NCI-H2171 (cell line): ENCODE data around the gene ING1.
"Not testable (repeated sequence)": the region's sequence is repeated elsewhere in the genome, so short reads cannot be mapped to it uniquely, and the experiment has no call there.

ENCODE experiments used
- DNase-seq: peaks from one replicate; lab custom pipeline; 2025; lab: John Stamatoyannopoulos, UW

Gene ING1, protein sequence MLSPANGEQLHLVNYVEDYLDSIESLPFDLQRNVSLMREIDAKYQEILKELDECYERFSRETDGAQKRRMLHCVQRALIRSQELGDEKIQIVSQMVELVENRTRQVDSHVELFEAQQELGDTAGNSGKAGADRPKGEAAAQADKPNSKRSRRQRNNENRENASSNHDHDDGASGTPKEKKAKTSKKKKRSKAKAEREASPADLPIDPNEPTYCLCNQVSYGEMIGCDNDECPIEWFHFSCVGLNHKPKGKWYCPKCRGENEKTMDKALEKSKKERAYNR

DNA sequence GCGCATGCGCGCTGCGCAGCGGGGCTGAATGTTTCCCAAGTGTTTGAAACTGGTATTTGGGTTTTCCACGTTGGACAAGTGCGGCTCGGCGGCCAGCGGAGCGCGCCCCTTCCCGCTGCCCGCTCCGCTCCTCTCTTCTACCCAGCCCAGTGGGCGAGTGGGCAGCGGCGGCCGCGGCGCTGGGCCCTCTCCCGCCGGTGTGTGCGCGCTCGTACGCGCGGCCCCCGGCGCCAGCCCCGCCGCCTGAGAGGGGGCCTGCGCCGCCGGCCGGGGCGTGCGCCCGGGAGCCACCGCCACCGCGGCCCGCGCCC, at the start of gene ING1:
ING1 (plus strand) TSS at position 59 of the 311 bp plus-strand sequence. CDS start 450 bp downstream, outside the sequence.
- no peak for DNase-seq

DNA sequence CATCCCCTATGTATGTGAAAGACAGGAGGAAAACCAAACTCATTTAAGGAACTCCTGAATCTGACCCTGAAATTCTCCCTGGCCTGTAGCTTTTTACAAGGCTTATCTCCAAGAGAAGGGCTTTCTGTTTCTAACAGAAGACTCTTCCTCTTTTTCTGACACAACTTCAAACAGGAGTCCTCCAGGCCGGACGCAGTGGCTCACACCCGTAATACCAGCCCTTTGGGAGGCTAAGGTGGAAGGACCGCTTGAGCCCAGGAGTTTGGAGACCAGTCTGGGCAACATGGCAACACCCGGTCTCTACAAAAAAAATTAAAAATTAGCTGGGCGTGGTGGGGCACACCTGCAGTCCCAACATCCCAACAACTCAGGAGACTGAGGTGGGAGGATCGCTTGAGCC, 49.5 kb upstream of the ING1 start:
- no peak for DNase-seq

DNA sequence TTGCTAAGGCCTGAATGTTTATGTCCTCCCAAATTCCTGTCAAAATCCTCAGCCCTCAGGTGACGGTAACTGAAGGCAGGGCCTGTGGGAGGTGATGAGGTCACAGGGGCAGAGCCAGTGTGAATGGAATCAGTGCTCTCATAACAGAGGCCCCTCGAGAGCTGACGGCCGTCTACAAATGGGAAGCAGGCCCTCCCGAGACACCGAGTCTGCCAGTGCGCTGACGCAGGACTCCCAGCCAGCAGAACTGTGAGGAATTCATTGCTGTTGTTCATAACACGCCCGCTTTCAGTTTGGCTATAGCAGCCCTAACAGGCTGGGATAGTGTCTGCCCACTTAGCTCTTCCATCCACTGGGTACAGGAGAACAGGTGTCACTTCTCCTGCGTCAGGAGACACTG, 48.8 kb upstream of the ING1 start:
- no peak for DNase-seq

DNA sequence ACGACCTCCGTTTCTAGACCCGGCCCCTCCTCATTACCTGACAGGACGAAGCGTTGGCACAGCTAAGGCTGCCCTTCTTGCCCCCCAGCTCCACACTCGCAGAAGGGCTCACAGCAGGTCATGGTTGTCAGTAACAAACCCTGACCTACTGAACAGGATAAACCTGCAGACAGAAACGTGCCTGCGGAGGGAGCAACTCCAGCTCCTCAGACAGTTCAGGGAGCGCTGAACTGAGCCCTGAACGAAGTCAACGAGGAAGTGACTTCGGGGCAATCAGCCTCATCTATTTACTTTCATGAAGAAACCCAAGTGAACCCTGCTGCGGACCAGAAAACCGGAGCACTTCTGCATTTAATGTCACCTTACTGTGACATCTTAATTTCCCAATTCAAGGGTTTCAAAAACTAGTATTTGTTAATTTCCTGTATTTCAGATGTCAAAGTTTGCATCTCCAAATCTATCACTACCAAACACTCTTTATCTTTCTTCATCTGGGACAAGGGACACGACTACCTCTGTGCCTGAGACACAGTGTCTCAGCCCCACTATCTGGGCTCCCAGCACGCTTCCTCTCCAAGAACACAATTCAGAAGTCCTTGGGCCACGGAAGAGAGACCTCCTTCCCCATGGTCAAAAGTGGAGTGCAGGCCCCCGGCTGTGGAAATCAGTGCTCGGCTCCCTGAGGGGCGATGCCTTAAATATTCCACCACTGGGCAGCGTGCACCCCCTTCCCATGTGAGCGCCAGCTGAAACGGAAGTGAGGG, 47.8 kb upstream of the ING1 start:
- no peak for DNase-seq

DNA sequence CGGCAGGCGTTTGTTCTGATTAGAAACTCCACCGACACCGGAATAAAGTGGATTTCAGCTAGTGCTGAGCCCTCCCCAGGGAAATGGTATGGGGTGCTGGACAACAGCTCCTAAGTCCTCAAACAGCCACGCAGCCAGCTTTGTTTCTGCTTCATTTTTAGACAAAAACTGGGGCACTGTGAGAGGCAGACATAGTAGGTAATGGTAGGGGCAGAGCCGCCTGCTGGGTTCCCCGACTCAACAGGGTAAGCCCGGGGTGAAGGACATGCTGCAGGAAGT, 47.3 kb upstream of the ING1 start:
- DNase-seq, result no peak

DNA sequence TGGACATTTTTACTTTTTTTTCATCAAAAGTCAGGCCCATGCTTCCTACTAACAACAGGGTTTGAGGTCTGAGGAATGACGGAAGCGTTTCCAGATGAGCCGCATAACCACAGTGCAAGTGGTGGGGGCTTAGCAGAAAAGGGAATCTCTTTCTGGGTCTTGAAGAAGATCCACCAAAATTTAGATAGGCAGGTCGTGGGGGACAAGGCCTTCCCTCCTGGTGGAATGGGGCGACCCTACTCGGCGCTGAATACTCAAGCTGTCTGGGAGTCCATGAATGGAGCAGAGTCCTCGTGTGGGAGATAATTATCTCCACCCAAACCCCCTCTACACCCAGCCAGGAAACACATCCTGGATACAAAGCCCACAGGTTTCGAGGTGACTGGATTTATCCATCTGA, 44.5 kb upstream of the ING1 start:
- DNase-seq, result no peak

DNA sequence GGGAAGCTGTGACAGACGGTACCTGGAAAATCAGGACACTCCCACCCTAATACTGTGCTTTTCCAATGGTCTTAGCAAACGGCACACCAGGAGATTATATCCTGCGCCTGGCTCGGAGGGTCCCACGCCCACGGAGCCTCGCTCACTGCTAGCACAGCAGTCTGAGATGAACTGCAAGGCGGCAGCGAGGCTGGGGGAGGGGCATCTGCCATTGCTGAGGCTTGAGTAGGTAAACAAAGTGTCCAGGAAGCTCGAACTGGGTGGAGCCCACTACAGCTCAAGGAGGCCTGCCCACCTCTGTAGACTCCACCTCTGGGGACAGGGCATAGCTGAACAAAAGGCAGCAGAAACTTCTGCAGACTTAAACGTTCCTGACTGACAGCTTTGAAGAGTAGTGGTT, 43.7 kb upstream of the ING1 start:
- DNase-seq, result not testable (repeated sequence)

DNA sequence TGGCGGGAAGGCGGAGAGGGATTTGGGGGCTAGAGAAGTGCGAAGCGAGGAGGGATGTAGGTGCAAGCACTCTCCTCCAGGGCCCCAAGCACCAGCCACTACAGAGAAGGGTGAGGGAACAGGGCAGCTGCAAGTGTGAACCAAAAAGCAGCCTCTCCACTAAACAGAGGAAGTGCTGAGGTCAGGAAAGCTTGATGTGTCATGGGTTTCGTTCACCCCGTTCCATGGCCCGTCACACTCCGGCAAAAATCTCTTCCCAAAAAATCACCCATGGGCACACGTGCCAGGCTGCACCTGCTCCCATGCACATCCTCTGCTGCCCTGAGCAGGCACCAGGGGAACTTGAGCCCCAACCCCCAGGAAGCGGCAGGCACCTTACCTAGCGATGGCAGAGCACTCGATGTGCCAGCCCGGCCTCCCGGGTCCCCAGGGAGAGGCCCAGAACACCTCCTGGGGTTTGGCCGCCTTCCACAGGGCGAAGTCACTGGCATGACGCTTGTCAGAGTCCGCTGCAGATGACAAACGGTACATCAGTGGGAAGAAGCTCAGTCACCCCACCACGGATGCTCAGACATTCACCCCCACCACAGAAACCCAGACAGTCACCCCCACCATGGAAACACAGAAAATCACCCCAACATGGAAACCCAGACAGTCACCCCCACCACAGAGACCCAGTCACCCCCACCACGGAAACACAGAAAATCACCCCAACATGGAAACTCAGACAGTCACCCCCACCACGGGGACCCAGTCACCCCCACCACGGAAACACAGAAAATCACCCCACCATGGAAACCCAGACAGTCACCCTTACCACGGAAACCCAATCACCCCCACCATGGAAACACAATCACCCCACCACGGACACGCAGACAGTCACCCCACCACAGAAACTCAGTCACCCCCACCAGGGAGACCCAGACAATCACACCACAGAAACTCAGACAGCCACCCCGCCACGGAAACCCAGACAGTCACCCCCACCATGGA, 36.6 kb upstream of the ING1 start:
- peak; percentile 6 for DNase-seq

DNA sequence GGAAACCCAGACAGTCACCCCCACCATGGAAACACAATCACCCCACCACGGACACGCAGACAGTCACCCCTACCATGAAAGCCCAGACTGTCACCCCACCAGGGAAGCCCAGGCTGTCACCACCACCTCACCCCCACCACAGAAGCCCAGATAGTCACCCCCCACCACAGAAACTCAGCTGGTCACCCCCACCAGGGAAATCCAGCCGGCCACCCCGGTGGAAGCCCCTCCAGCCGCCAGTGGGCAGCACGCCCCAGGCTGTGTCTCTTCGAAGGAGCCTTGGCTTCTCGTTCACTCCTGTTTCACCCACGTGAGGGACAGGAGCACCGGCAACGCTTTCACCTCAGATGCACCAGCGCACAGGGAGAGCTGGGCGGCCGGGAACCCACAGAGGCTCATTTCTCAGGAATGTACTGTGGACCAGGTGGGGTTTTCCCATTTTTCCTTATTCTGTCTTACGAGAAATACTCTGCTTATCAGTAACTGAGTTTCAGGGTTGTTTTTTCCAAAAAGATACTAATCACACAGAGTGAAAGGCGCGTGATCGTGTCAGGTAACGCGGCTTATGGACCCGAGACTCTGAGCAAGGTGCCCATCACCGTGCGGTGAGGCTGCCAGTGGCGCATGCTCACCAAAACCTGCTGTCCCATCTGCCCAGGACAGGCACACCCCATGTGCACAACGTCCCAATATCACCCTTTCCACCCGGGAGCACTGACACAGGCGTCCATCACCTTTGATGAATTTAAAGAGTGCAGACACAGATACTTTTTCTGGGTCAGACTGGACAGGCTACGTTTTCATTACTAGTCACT, 35.6 kb upstream of the ING1 start:
- no peak for DNase-seq

DNA sequence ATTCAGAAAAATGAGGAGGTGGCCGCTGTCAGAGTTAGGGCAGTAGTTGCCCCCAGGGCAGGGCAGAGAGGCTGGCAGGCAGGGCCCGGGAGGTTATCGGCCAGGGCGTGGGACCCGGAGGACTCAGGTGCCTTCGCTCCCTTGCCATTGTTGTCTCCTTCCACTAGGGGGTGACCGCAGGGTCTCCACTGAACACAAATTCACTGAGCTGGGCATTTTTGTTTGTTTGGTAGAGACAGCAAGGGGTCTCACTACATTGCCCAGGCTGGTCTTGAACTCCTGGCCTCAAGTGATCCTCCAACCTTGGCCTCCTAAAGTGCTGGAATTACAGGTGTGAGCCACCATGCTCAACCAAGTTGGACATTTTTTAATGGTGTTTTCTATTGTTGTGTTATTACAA, 32.6 kb upstream of the ING1 start:
- no peak for DNase-seq

DNA sequence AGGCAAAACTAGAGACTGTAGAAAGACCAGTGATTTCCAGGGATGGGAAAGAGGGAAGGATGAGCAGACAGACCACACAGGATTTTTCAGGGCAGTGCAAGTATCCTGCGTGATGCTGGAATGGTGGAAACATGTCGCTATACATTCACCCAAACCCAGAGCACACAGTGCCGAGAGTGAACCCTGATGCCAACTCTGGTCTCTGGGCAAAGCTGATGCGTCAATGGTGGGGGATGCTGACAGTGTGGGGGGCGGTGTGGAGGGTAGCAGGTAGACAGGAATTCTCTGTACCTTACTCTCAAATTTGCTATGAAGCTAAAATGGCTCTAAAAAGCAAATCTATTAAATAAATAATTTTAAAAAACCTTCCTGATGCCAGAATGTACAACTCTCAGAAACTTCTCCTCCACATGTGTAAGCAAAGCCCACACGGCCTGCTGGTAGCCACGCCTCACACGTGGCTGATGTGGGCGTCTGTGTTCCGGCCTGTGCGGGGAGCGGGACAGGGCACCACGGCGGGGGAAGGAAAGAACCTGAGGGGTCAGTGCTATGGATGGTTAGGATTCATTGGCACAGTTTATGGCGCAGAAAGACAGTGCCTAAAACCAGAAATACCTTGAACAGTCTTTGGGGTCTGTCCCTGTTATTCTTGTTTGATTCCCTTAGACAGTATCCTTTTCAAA, 31.5 kb upstream of the ING1 start:
- DNase-seq, result no peak

DNA sequence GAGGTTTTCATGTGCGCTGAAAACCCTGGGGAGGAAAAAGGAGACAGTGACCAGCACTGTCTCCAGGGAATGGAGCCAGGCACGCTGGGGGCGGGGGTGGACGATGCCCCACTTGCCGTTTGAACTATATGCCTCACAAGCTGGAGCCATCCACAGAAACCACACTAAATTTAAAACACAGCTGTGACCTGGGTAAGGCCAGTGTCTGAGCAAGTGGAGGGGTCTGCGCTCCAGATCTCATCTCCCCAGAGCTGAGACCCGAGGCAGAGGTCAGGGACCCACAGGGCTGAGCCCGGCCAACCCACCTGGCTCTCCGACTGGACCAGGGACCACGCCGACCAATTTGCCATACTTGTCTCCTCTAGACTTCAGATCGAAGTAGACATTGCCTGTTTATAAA, 30.8 kb upstream of the ING1 start:
- DNase-seq, result no peak

DNA sequence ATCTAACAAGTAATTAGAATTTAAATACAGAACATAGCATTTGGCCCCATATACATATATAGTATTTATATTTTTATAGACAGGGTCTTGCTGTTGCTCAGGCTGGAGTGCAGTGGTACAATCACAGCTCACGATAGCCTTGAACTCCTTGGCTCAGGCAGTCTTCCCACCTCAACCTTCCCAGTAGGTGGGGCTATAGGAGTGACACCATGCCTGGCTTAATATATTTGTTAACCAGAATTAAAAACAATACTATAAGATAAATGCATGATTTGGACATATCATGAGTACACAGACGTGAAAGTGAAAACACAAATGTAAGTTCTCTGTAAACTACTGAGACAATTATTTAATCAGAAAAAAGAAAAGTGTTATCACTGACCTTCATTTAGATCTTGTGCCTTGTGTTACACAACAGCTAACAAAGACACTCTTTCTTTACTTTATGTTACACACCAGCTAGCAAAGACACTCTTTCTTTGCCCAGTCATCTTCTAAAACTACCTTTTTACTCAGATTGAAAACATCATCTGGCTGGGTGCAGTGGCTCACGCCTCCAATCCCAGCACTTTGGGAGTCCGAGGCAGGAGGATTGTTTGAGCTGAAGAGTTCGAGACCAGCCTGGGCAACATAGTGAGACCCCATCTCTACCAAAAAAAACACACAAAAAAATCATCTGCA, 30.2 kb upstream of the ING1 start:
- DNase-seq, result no peak

DNA sequence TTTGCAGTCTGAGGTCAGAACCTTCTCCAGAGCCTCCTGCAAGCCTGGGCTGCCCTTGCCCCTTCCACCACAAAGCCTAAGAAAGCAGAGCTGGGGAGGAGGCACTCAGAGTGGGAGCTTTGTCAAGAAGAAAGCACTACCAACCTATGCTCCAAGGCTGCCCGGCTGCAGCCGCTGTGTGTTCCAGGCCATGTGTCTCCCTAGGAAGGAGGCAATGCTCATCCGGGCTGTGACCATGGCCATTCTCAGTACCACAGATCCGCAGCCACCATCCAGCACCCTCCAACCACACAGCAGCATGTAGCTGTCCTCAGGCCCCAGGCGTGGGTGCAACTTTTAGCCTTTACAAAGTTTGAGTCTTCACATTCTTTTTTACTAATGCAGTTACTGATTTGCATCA, 29.6 kb upstream of the ING1 start:
- no peak for DNase-seq

DNA sequence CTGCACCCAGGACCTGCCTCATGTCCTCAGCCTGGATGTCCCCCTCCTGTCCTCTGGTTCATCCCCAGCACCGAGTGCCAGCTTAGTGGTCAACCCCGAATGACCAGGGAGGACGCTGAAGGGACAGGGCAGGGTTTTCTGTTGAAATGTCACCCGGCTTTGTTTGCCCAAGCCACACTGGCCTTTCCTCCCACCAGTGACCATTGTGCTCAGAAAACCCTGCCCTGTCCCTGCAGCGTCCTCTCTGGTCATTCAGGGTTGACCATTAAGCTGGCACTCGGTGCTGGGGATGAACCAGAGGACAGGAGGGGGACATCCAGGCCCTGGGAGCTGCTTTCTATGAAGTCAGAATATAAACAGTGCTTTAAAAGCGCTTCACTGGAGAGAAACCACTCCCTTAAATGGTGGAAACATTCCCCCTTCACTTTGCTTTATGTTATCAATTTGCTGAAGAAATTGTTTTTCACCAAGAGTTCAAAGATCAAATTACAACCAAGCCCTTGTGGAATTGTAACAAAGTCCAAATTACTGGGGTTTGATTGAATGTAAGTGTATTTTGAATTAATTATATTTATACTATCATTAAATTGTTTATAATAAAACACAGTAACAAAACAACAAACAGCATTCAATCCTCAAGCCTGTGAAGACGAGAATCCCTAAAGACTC, 29.0 kb upstream of the ING1 start:
- no peak for DNase-seq

DNA sequence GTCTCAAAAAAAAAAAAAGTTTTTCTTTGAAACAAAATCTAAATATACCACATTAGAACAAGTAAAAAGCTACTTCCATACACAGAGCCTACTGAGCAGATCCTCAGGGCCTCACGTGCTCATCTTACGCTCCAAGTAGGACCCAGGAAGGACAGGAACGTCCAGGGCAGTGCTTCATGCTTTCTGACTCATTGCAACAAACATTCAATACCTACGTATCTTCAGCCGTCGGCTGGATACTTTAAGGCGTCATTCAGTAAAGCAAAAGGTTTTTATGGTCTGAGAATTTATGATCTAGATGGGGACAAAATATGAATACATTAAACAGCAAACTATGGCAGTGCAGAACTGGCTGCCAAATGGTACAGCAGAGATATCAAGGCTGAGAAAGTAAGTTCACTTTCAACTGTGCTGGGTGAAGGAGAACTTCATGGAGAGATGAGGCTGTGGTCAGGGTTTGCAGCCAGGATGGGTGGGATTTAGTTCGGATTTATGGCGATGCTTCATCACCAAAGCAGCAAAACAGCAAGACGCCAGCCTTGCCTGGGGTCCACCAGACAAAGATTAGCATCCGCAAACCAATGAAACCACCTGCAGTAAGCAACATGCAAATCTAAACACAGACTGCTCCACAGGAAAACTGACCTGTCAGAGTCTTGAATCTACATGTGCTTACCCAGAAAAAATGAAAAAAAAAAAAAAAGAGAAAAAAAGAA, 28.0 kb upstream of the ING1 start:
- no peak for DNase-seq

DNA sequence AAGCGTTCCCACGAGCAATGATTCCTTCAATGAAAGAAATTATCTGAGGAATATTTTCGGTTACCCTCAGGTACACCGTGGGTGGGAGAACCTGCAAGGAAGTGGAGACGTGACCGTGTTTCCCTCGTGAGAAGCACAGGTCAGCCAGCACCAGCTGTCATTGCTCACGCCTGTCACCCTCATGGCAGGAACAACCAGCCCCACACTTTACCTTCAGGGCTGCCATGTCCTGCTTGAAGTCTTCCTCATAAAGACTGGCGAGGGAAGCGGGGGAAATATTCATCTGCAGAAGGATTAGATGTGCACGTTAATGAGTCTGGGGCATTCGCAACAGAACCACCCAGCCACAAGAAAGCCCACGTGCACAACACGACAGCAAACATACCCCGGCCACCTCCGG, 25.8 kb upstream of the ING1 start:
- no peak for DNase-seq

DNA sequence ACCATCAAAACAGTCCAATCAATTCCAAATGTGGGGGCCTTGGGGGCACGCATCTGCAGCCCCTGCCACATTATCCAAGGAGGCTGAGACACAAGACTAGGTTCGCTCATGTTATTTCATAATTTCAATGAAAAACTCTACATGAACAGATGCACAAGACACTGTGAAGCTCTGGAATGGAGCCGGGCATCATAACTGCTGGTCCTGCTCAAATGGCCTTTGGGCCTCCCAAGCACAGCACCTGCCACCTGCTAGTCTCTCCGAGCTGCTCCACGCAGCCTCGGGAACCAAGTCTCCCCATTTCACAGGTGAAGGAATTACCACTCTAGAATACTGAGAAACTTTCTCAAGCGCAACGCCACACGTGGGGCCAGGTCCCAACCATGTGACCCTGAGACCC, 24.5 kb upstream of the ING1 start:
- DNase-seq, result no peak

DNA sequence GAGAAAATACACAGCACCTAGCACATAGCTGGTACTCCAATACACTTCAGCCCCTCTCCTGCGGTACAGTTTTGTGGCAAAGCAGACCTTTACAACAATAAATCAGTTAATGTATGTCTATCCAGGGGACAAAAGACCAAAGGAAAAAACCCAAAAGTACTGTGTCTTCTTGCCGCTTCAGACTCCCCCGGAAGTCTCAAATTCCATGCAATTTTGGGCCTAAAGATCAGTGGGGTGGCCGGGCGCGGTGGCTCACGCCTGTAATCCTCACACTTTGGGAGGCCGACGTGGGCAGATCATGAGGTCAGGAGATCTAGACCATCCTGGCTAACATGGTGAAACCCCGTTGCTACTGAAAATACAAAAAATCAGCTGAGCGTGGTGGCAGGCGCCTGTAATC, 23.8 kb upstream of the ING1 start:
- no peak for DNase-seq

DNA sequence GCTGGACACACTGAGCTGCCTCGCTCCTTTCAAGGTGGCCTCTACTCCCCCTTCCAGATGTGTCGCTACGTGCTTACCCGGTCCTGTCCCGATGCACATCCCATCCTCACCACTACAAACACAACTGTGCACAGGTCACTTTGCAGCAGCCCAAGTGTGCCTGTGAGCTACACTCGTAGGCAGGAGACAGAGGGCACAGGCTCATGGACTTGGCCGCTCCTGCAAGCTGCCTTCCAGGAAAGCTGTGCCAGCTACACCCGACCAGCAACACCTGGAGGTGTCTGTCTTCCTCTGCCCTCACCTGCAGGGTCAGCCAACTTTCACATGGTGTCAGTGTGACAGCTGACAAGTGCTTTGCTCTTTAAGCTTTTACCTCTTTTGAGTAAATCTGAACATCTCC, 23.0 kb upstream of the ING1 start:
- DNase-seq, result no peak
